ENCODE measurements around the gene KDM2A. TPM values are rescaled to one million over a fixed set of nuclear protein-coding genes. Genes with fewer than 3 reads are reported as not detected.

The KDM2A gene
- total and polyA plus RNA-seq, 2 of the 13 experiments (the other 11 are each of a cell fraction or from before 2014, with no cell fraction given), result 31.3 to 31.4 TPM

DNA sequence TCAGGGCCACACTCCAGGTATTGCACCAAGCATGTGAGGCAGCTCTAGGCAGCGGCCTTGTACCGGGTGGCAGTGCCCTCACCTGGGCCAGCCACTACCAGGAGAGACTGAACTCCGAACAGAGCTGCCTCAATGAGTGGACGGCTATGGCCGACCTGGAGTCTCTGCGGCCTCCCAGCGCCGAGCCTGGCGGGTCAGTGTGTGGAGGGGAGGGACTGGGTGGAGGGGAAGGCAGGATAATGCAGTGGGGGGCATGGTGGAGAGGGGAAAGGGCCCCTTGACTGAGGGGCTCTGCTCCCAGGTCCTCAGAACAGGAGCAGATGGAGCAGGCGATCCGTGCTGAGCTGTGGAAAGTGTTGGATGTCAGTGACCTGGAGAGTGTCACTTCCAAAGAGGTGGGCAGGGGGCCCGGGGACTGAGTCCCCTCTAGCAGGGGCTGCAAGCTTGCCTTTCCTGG lies 188.5 kb downstream of the KDM2A start:
- ChIA-PET CTCF (ENCODE audit: low intra/inter-chr PET ratio, low total read pairs) (no interaction called here), POLR2A (no interaction called here)
- no TSS peak for BruUV-seq (replicated peaks)
- Histone ChIP-seq H3K79me2 (ENCODE audit: insufficient read depth, low read length) (peaks cover 5% of the 10 kb centered on the region), H3K36me3 (replicated peaks in 1 of 2; ENCODE audit: control insufficient read depth in 1 of 2, insufficient read depth in 2 of 2, low read length in 2 of 2) (peaks cover 0 to 2% of the 10 kb centered on the region in 2 experiments; a peak in 3 of 5 replicates), H3K4me1 (ENCODE audit: insufficient read depth, low read length) (peaks cover 16% of the 10 kb centered on the region), H3K27ac (ENCODE audit: extremely low read length, insufficient read depth, low read length) (no peak overlapping the region), H3K4me3 (replicated peaks in 1 of 3; ENCODE audit: insufficient read depth in 1 of 3, low read depth in 2 of 3, low read length in 3 of 3) (no peak overlapping the region), H3K27me3 (ENCODE audit: control insufficient read depth in 1 of 2, insufficient read depth in 2 of 2, low read length in 2 of 2) (no peaks in the 10 kb centered on the region), H3K9me3 (ENCODE audit: low read length) (no peaks in the 10 kb centered on the region), H2AFZ (ENCODE audit: low read length) (no peak overlapping the region), H3K4me2 (ENCODE audit: low read depth, low read length) (no peak overlapping the region), H4K20me1 (ENCODE audit: insufficient read depth, low read length) (no peaks in the 10 kb centered on the region), H3K9ac (ENCODE audit: insufficient read depth, low read depth, low read length) (no peak overlapping the region)
- FAIRE-seq (no peak), DNase-seq (ENCODE audit: low spot score) (no peak), ATAC-seq (no peak)
- in situ Hi-C loops (cut with HindIII; ENCODE audit: extremely low pct_ligation_motif_present, low pct_unique_long_range_greater_than_20kb), result no loop called here
- 98% methylated on average over 11 of the region's 12 CpGs for WGBS (ENCODE audit: low lambda C conversion rate)
- intact Hi-C loops (cut with micrococcal nuclease; ENCODE audit: unreplicated experiment), result no loop called here
- no peak for TF ChIP-seq MTF1 (CRISPR knock-in tag; IDR thresholded peaks at IDR 0.05)
- TF ChIP-seq, protein P1, sequence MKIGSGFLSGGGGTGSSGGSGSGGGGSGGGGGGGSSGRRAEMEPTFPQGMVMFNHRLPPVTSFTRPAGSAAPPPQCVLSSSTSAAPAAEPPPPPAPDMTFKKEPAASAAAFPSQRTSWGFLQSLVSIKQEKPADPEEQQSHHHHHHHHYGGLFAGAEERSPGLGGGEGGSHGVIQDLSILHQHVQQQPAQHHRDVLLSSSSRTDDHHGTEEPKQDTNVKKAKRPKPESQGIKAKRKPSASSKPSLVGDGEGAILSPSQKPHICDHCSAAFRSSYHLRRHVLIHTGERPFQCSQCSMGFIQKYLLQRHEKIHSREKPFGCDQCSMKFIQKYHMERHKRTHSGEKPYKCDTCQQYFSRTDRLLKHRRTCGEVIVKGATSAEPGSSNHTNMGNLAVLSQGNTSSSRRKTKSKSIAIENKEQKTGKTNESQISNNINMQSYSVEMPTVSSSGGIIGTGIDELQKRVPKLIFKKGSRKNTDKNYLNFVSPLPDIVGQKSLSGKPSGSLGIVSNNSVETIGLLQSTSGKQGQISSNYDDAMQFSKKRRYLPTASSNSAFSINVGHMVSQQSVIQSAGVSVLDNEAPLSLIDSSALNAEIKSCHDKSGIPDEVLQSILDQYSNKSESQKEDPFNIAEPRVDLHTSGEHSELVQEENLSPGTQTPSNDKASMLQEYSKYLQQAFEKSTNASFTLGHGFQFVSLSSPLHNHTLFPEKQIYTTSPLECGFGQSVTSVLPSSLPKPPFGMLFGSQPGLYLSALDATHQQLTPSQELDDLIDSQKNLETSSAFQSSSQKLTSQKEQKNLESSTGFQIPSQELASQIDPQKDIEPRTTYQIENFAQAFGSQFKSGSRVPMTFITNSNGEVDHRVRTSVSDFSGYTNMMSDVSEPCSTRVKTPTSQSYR (CRISPR knock-in tag; IDR thresholded peaks at IDR 0.05; ENCODE audit: borderline replicate concordance), result no peak
- no peak for TF ChIP-seq RBM39 (IDR thresholded peaks at IDR 0.05; ENCODE audit: low read depth, low read length, poor library complexity, severe bottlenecking)
- TF ChIP-seq, protein P2, sequence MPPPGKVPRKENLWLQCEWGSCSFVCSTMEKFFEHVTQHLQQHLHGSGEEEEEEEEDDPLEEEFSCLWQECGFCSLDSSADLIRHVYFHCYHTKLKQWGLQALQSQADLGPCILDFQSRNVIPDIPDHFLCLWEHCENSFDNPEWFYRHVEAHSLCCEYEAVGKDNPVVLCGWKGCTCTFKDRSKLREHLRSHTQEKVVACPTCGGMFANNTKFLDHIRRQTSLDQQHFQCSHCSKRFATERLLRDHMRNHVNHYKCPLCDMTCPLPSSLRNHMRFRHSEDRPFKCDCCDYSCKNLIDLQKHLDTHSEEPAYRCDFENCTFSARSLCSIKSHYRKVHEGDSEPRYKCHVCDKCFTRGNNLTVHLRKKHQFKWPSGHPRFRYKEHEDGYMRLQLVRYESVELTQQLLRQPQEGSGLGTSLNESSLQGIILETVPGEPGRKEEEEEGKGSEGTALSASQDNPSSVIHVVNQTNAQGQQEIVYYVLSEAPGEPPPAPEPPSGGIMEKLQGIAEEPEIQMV (CRISPR knock-in tag; IDR thresholded peaks at IDR 0.05; ENCODE audit: low read depth), result no peak
- TF ChIP-seq PAF1 (CRISPR knock-in tag; IDR thresholded peaks at IDR 0.05), result no peak
- TF ChIP-seq ZNF18 (CRISPR knock-in tag; IDR thresholded peaks at IDR 0.05; ENCODE audit: insufficient replicate concordance), result no peak
- no peak for TF ChIP-seq ZNF552 (CRISPR knock-in tag; IDR thresholded peaks at IDR 0.05; ENCODE audit: borderline replicate concordance)
- no peak for TF ChIP-seq ZBTB42 (CRISPR knock-in tag; IDR thresholded peaks at IDR 0.05)
- no peak for TF ChIP-seq DNMT3B (CRISPR knock-in tag; conservative IDR thresholded peaks at IDR 0.05)
- no peak for TF ChIP-seq ASH2L (IDR thresholded peaks at IDR 0.05; ENCODE audit: insufficient read length, low read depth, low read length)
- TF ChIP-seq ZFP36 (IDR thresholded peaks at IDR 0.05; ENCODE audit: borderline replicate concordance, low read depth, low read length, partially characterized antibody), result no peak
- TF ChIP-seq HDAC6 (IDR thresholded peaks at IDR 0.05; ENCODE audit: low read depth, low read length), result no peak
- TF ChIP-seq YEATS2 (CRISPR knock-in tag; IDR thresholded peaks at IDR 0.05; ENCODE audit: borderline replicate concordance), result no peak
- no peak for TF ChIP-seq ZNF432 (CRISPR knock-in tag; IDR thresholded peaks at IDR 0.05; ENCODE audit: borderline replicate concordance)
- no peak for TF ChIP-seq ZNF784 (CRISPR knock-in tag; IDR thresholded peaks at IDR 0.05; ENCODE audit: borderline replicate concordance)
- no peak for TF ChIP-seq STAT5B (CRISPR knock-in tag; IDR thresholded peaks at IDR 0.05)
- TF ChIP-seq REXO4 (CRISPR knock-in tag; IDR thresholded peaks at IDR 0.05; ENCODE audit: borderline replicate concordance), result no peak
